Measurements from ENCODE around the gene LCOR. TPM values are rescaled to one million over a fixed set of nuclear protein-coding genes. Genes with fewer than 3 reads are reported as not detected.

Gene LCOR
- total and polyA plus RNA-seq, 2 of the 13 experiments (the other 11 are each of a cell fraction or from before 2014, with no cell fraction given) = 12.4 to 23.7 TPM

- TF ChIP-seq BRF2 (CRISPR knock-in tag; IDR thresholded peaks at IDR 0.05) = no peak
- no peak for TF ChIP-seq ZNF557 (CRISPR knock-in tag; IDR thresholded peaks at IDR 0.05)
- TF ChIP-seq ZNF275 (CRISPR knock-in tag; IDR thresholded peaks at IDR 0.05; ENCODE audit: borderline replicate concordance) = no peak
- no peak for TF ChIP-seq NAIF1 (CRISPR knock-in tag; IDR thresholded peaks at IDR 0.05; ENCODE audit: borderline replicate concordance)
- no peak for TF ChIP-seq MLXIP (CRISPR knock-in tag; IDR thresholded peaks at IDR 0.05; ENCODE audit: borderline replicate concordance)
- no peak for TF ChIP-seq ZNF282 (IDR thresholded peaks at IDR 0.05; ENCODE audit: partially characterized antibody)
- TF ChIP-seq ZKSCAN5 (CRISPR knock-in tag; IDR thresholded peaks at IDR 0.05) = no peak
- no peak for TF ChIP-seq ZNF737 (CRISPR knock-in tag; IDR thresholded peaks at IDR 0.05; ENCODE audit: borderline replicate concordance)
- no peak for TF ChIP-seq GMEB1 (CRISPR knock-in tag; IDR thresholded peaks at IDR 0.05; ENCODE audit: borderline replicate concordance)
- TF ChIP-seq MTF1 (CRISPR knock-in tag; IDR thresholded peaks at IDR 0.05) = no peak
- no peak; the same call in 1 of the 2 replicates for TF ChIP-seq ZNF746 (CRISPR knock-in tag; IDR thresholded peaks at IDR 0.05)
- TF ChIP-seq THRA (CRISPR knock-in tag; IDR thresholded peaks at IDR 0.05; ENCODE audit: borderline replicate concordance) = 0 out of 2 replicates have a peak, but pooled peaks have one; percentile 7
- TF ChIP-seq ATF7 (IDR thresholded peaks at IDR 0.05) = no peak
- TF ChIP-seq ATF7 (CRISPR knock-in tag; IDR thresholded peaks at IDR 0.05) = no peak
- TF ChIP-seq POLR2AphosphoS5 (IDR thresholded peaks at IDR 0.05; ENCODE audit: low read depth, low read length) = peak; percentile 27; the same call in 1 of the 2 replicates
- no peak for TF ChIP-seq GATAD1 (CRISPR knock-in tag; IDR thresholded peaks at IDR 0.05)
- no peak for TF ChIP-seq KMT2B (CRISPR knock-in tag; IDR thresholded peaks at IDR 0.05)
- TF ChIP-seq SP140L (CRISPR knock-in tag; IDR thresholded peaks at IDR 0.05; ENCODE audit: borderline replicate concordance) = no peak
- no peak for TF ChIP-seq MED8 (CRISPR knock-in tag; IDR thresholded peaks at IDR 0.05; ENCODE audit: insufficient replicate concordance)
- no peak for TF ChIP-seq ZNF589 (CRISPR knock-in tag; conservative IDR thresholded peaks at IDR 0.05)
- no peak for TF ChIP-seq E2F1 (CRISPR knock-in tag; IDR thresholded peaks at IDR 0.05)
- no peak for TF ChIP-seq SP2 (CRISPR knock-in tag; IDR thresholded peaks at IDR 0.05)
These were observed 672 bp downstream of the LCOR start (continued) for GRCh38 chr10:96832721-96833219.
